Measurements from ENCODE around the gene PCBD2.

PCBD2 gene

DNA sequence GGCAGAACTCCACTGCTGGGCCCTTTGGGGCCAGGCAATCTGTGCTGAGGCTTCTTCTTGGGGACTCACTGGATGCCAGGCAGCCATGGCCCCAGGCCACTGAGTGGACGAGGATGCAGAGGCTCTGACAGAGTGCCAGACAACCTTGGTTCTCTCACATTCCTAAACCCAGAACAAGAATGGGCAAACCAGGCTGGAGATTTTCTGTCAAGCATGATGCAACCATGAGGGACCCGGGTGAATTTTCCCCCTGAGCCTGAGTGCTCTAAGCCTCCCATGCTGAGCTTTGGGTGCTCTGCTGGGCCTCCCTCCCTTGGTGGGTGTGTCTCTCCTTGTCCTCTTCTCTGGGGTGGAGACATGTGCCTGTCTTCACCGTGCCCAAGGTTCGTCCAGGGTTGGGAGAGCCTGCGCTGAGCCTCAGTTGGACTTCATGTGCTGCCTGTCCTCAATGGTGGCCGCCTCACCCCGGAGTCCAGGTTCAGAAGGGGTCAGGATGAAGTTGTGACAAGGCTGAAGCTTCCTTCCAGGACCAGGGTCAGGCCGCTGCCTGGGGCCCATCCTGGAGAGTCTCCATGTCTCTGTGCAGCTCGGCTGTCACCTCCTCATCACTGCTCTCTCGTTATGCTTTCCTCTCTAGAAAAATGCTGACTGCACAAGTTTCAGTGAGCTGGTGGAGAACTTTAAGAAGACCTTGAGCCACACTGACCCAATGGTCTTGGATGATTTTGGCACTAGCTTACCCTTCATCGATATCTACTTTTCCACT, 105.0 kb downstream of the PCBD2 start:
- Histone ChIP-seq H3K4me3 (ENCODE audit: insufficient read depth, low read length, poor library complexity, severe bottlenecking) (no peak overlapping the region), H3F3A (ENCODE audit: insufficient read depth) (no peaks in the 10 kb centered on the region), H3K27ac (ENCODE audit: low read depth, low read length) (no peak overlapping the region), H3K9me3 (ENCODE audit: insufficient read depth, low read length) (no peaks in the 10 kb centered on the region), H3K4me2 (ENCODE audit: low read depth, low read length, poor library complexity, severe bottlenecking) (no peak overlapping the region), H2AFZ (ENCODE audit: low read depth, low read length, severe bottlenecking) (no peak overlapping the region), H4K20me1 (ENCODE audit: low read depth, low read length) (no peaks in the 10 kb centered on the region), H3K27me3 (ENCODE audit: low read length) (no peaks in the 10 kb centered on the region), H3K36me3 (ENCODE audit: low read length) (no peaks in the 10 kb centered on the region), H3K9me2 (replicated peaks; ENCODE audit: insufficient read depth, low read length) (no peaks in the 10 kb centered on the region), H3K9ac (ENCODE audit: low read length) (no peak overlapping the region), H3K79me2 (ENCODE audit: insufficient read depth, low read length) (no peaks in the 10 kb centered on the region)
- TF ChIP-seq, protein P1, sequence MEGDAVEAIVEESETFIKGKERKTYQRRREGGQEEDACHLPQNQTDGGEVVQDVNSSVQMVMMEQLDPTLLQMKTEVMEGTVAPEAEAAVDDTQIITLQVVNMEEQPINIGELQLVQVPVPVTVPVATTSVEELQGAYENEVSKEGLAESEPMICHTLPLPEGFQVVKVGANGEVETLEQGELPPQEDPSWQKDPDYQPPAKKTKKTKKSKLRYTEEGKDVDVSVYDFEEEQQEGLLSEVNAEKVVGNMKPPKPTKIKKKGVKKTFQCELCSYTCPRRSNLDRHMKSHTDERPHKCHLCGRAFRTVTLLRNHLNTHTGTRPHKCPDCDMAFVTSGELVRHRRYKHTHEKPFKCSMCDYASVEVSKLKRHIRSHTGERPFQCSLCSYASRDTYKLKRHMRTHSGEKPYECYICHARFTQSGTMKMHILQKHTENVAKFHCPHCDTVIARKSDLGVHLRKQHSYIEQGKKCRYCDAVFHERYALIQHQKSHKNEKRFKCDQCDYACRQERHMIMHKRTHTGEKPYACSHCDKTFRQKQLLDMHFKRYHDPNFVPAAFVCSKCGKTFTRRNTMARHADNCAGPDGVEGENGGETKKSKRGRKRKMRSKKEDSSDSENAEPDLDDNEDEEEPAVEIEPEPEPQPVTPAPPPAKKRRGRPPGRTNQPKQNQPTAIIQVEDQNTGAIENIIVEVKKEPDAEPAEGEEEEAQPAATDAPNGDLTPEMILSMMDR (IDR thresholded peaks at IDR 0.05; ENCODE audit: insufficient read depth, low read length, poor library complexity, severe bottlenecking) = no peak
- no peak for TF ChIP-seq EZH2phosphoT487 (conservative IDR thresholded peaks at IDR 0.05; ENCODE audit: low read length)

DNA sequence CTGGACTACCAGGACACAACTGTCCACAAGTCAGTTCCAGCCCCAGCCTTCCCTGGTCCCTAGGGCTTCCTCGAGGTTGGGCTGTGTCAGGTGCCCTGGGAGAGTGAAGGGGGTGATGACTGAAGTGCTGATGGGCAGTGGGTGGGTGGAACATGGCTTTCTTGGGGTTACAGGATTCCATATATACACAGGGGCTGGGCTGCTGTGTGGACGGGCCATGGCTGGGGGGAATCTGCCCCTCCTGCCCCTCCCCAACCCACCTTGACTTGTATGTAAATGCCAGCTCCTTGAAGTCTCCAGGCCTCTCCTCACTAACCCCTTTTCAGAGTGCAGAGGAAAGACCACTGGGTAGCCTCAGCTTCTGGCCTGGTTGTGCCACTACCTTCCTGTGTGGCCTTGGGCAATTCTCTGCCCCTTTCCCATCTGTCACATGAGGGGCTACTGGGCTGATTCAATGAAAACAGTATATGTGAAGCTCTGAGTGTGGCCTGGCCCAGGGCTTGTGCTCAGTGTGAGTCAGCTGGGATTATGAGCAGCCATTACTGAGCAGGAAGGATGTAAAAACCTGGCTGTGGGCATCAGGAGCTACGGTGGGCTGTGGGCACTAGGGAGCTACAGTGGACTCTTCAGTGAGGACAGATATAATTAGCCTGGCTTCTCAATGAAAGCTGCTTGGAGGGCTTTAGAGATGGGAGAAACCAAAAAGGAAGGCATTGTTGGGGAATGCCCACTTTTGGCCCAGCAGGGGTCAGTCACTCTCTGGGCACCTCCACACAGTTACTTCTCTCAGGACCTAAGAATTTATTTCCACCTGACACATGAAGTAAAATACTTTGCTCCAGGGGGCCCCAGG, 105.8 kb downstream of the PCBD2 start:
- no peaks in the 10 kb centered on the region for H3K79me2 ChIP-seq (ENCODE audit: insufficient read depth, low read length)
- no peak for TF ChIP-seq EZH2phosphoT487 (conservative IDR thresholded peaks at IDR 0.05; ENCODE audit: low read length)
- TF ChIP-seq, protein P1 (IDR thresholded peaks at IDR 0.05; ENCODE audit: insufficient read depth, low read length, poor library complexity, severe bottlenecking) = peak; percentile 16
- no peak overlapping the region for H3K9ac ChIP-seq (ENCODE audit: low read length)

DNA sequence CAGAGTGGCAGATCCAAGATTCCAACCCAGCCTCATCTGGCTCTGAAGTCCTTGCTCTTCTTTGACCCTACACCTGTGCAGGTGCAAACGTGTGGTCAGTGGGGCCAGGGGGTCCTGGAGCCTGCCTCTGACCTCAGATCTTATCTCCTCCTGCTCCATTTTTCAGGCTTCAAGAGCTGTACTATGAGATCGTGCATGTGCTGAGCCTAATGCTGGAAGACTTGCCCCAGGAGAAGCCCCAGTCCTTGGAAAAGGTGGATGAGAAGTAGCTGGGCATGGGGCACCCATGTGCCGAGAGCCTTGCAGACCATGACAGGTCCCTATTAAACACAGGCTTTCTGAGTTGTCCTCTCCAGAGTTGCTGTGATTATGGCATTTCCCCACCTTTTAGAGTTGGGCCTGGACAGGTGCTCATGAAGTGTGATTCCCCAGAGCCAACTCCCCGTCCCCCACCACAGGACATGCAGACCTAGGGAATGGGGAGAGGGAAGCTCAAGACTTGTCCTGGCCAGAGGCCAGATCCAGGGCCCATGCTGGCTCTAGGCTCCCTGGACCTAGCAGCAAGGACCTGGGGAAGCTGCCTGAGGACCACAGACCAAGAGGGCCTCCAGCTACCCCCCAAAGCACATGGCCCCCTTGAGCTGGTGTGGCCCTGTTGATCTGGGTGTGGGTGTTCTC, 106.6 kb downstream of the PCBD2 start:
- Histone ChIP-seq H3K36me3 (ENCODE audit: low read length) (no peaks in the 10 kb centered on the region), H3F3A (ENCODE audit: insufficient read depth) (no peaks in the 10 kb centered on the region)

More for the DNA sequence above, 105.8 kb downstream of the PCBD2 start:
- Histone ChIP-seq H3K27me3 (ENCODE audit: low read length) (no peaks in the 10 kb centered on the region), H3K4me3 (ENCODE audit: insufficient read depth, low read length, poor library complexity, severe bottlenecking) (no peak overlapping the region), H3K9me3 (ENCODE audit: insufficient read depth, low read length) (no peaks in the 10 kb centered on the region), H2AFZ (ENCODE audit: low read depth, low read length, severe bottlenecking) (no peak overlapping the region), H3K36me3 (ENCODE audit: low read length) (no peaks in the 10 kb centered on the region), H4K20me1 (ENCODE audit: low read depth, low read length) (no peaks in the 10 kb centered on the region), H3K27ac (ENCODE audit: low read depth, low read length) (no peak overlapping the region), H3K9me2 (replicated peaks; ENCODE audit: insufficient read depth, low read length) (no peaks in the 10 kb centered on the region), H3F3A (ENCODE audit: insufficient read depth) (no peaks in the 10 kb centered on the region), H3K4me2 (ENCODE audit: low read depth, low read length, poor library complexity, severe bottlenecking) (no peak overlapping the region)

More for the DNA sequence above, 106.6 kb downstream of the PCBD2 start:
- H4K20me1 ChIP-seq (ENCODE audit: low read depth, low read length) = no peaks in the 10 kb centered on the region
- H3K9me2 ChIP-seq (replicated peaks; ENCODE audit: insufficient read depth, low read length) = no peaks in the 10 kb centered on the region
- H3K27me3 ChIP-seq (ENCODE audit: low read length) = no peaks in the 10 kb centered on the region
- TF ChIP-seq EZH2phosphoT487 (conservative IDR thresholded peaks at IDR 0.05; ENCODE audit: low read length) = no peak
- TF ChIP-seq, protein P1 (IDR thresholded peaks at IDR 0.05; ENCODE audit: insufficient read depth, low read length, poor library complexity, severe bottlenecking) = no peak
- H3K79me2 ChIP-seq (ENCODE audit: insufficient read depth, low read length) = no peaks in the 10 kb centered on the region
- H3K27ac ChIP-seq (ENCODE audit: low read depth, low read length) = no peak overlapping the region
- H3K4me3 ChIP-seq (ENCODE audit: insufficient read depth, low read length, poor library complexity, severe bottlenecking) = no peak overlapping the region
- no peak overlapping the region for H2AFZ ChIP-seq (ENCODE audit: low read depth, low read length, severe bottlenecking)
- no peak overlapping the region for H3K4me2 ChIP-seq (ENCODE audit: low read depth, low read length, poor library complexity, severe bottlenecking)
- no peak overlapping the region for H3K9ac ChIP-seq (ENCODE audit: low read length)
- H3K9me3 ChIP-seq (ENCODE audit: insufficient read depth, low read length) = no peaks in the 10 kb centered on the region
